SK-N-MC (cell line): ENCODE measurements around the gene RAP1GAP.

Experiments used
- EZH2 ChIP-seq: fragments of 200-600 bp; sonication (generic); IDR thresholded peaks from one replicate; pipeline ENCODE4 v1.6.1; 2017; ENCODE audit warnings: antibody characterized with exemption
- FOXP2 ChIP-seq: optimal IDR thresholded peaks from 2 replicates; pipeline ENCODE3; 2011; ENCODE audit warnings: mild to moderate bottlenecking, moderate library complexity; ENCODE audit not compliant: insufficient read depth; ENCODE audit errors: extremely low read length, control extremely low read depth
- POLR2AphosphoS5 ChIP-seq: IDR thresholded peaks from 2 replicates; pipeline ENCODE4 v1.6.1; 2012; ENCODE audit warnings: mild to moderate bottlenecking, low read depth, low read length, borderline replicate concordance

GRCh38 chr1:21605964-21606705 lies 63.0 kb downstream of the RAP1GAP start:
- no peak for TF ChIP-seq EZH2
- TF ChIP-seq FOXP2 = no peak
- no peak for TF ChIP-seq POLR2AphosphoS5
